H1 (cell line): ENCODE measurements around the gene TM9SF1. TPM values are rescaled to one million over a fixed set of nuclear protein-coding genes. Genes with fewer than 3 reads are reported as not detected.

Source experiments
- CTCF ChIA-PET: fragments of 300-600 bp; sonication (Branson Sonifier 250); formaldehyde crosslinking; loops from one replicate; lab custom pipeline; 2021; ENCODE audit not compliant: partially characterized antibody; lab: Charles Lee
- POLR2A ChIA-PET: fragments of 300-600 bp; sonication (Branson Sonifier 250); formaldehyde crosslinking; loops from one replicate; lab custom pipeline; 2021; ENCODE audit warnings: inconsistent platforms; ENCODE audit not compliant: partially characterized antibody; lab: Charles Lee
- DNase-seq, 2 experiments: peaks; one replicate each; pipeline versions ENCODE4 v3.0.0 to v3.0.0-alpha.2; 2010 to 2022; ENCODE audit warnings: low spot score in 2 of 2, low read depth in 1 of 2, mixed read lengths in 1 of 2
- FAIRE-seq: peaks from 2 replicates; lab custom pipeline; 2011; peaks lifted over from hg19 to GRCh38; lab: Jason Lieb, UNC
- H2AFZ ChIP-seq: 2 replicates; pipeline ENCODE4 v1.8.1; 2012; ENCODE audit warnings: low read length, inconsistent platforms
- H2AK5ac ChIP-seq: 2 replicates; pipeline ENCODE4 v1.6.1; 2013; ENCODE audit warnings: low read depth, low read length
- H2BK120ac ChIP-seq: replicated peaks from 2 replicates; pipeline ENCODE3; 2013; ENCODE audit warnings: low read depth, low read length, inconsistent platforms
- H2BK12ac ChIP-seq: 2 replicates; pipeline ENCODE4 v1.6.1; 2013; ENCODE audit warnings: low read depth, low read length
- H2BK15ac ChIP-seq: 2 replicates; pipeline ENCODE4 v1.6.1; 2013; ENCODE audit warnings: low read length
- H2BK20ac ChIP-seq: 2 replicates; pipeline ENCODE4 v1.6.1; 2013; ENCODE audit warnings: low read length
- H2BK5ac ChIP-seq: 2 replicates; pipeline ENCODE4 v1.6.1; 2013; ENCODE audit warnings: low read depth, low read length
- H3K14ac ChIP-seq: 2 replicates; pipeline ENCODE4 v1.6.1; 2013; ENCODE audit warnings: inconsistent platforms; ENCODE audit not compliant: insufficient read length
- H3K18ac ChIP-seq: 2 replicates; pipeline ENCODE4 v1.6.1; 2013; ENCODE audit warnings: low read length; ENCODE audit errors: extremely low read depth
- H3K23ac ChIP-seq: 2 replicates; pipeline ENCODE4 v1.6.1; 2013; ENCODE audit warnings: inconsistent platforms; ENCODE audit not compliant: insufficient read length
- H3K23me2 ChIP-seq: 2 replicates; pipeline ENCODE4 v1.6.1; 2013; ENCODE audit warnings: low read depth, low read length
- H3K27ac ChIP-seq: 2 replicates; pipeline ENCODE4 v1.6.1; 2011; ENCODE audit warnings: low read depth, low read length, inconsistent platforms
- H3K27me3 ChIP-seq, 4 experiments: replicated peaks in 1 of 4; 1 replicate in 1 of 4; 2 replicates in 3 of 4; pipeline versions ENCODE4 v1.6.1 to v1.8.1; 2011 to 2013; ENCODE audit warnings: low read length in 3 of 4, mild to moderate bottlenecking in 3 of 4, inconsistent platforms in 2 of 4, mixed read lengths in 2 of 4, moderate library complexity in 1 of 4; ENCODE audit not compliant: control insufficient read depth in 3 of 4, insufficient read depth in 3 of 4; ENCODE audit errors: extremely low read depth in 1 of 4
- H3K36me3 ChIP-seq, 4 experiments: 2 replicates each; pipeline versions ENCODE4 v1.6.1 to v1.8.1; 2011 to 2013; ENCODE audit warnings: mild to moderate bottlenecking in 4 of 4, low read length in 3 of 4, moderate library complexity in 2 of 4, control low read depth in 1 of 4, inconsistent platforms in 1 of 4; ENCODE audit not compliant: insufficient read depth in 4 of 4, control insufficient read depth in 2 of 4
- H3K4ac ChIP-seq: replicated peaks from 2 replicates; pipeline ENCODE3; 2013; ENCODE audit warnings: low read length, low read depth, mixed read lengths, inconsistent platforms; ENCODE audit not compliant: insufficient read length
- H3K4me1 ChIP-seq, 4 experiments: replicated peaks in 1 of 4; 1 replicate in 1 of 4; 2 replicates in 3 of 4; pipeline versions ENCODE4 v1.6.1 to v1.8.1; 2011 to 2013; ENCODE audit warnings: low read length in 3 of 4, inconsistent platforms in 2 of 4, mixed read lengths in 1 of 4; ENCODE audit not compliant: insufficient read depth in 4 of 4, control insufficient read depth in 3 of 4
- H3K4me2 ChIP-seq, 2 experiments: 2 replicates each; pipeline versions ENCODE4 v1.6.1 to v1.8.1; 2011 to 2013; ENCODE audit warnings: low read depth in 2 of 2, low read length in 2 of 2, control low read depth in 1 of 2, inconsistent platforms in 1 of 2, mild to moderate bottlenecking in 1 of 2; ENCODE audit not compliant: insufficient read depth in 1 of 2
- H3K4me3 ChIP-seq, 4 experiments: fragments of 200-600, 300-600 bp in 1 of 4; sonication (generic), shearing (Covaris generic), sonication (Bioruptor Twin) in 1 of 4; 2 replicates each; pipeline versions ENCODE4 v1.5.1 to v1.8.1; 2011 to 2016; ENCODE audit warnings: low read length in 4 of 4, low read depth in 3 of 4, control low read depth in 2 of 4, inconsistent platforms in 2 of 4, mild to moderate bottlenecking in 2 of 4, mixed read lengths in 1 of 4, moderate library complexity in 1 of 4; ENCODE audit not compliant: insufficient read depth in 2 of 4; ENCODE audit errors: extremely low read depth in 1 of 4
- H3K56ac ChIP-seq: replicated peaks from 2 replicates; pipeline ENCODE3; 2013; ENCODE audit warnings: low read depth, mild to moderate bottlenecking, mixed read lengths, low read length, inconsistent platforms; ENCODE audit not compliant: insufficient read length
- H3K79me1 ChIP-seq: 2 replicates; pipeline ENCODE4 v1.6.1; 2013; ENCODE audit warnings: low read depth, low read length, control low read depth
- H3K79me2 ChIP-seq, 2 experiments: 2 replicates each; pipeline versions ENCODE4 v1.6.1 to v1.8.1; 2012 to 2013; ENCODE audit warnings: low read length in 2 of 2, mild to moderate bottlenecking in 2 of 2, inconsistent platforms in 1 of 2; ENCODE audit not compliant: insufficient read depth in 2 of 2, control insufficient read depth in 1 of 2
- H3K9ac ChIP-seq, 4 experiments: replicated peaks in 1 of 4; 1 replicate in 1 of 4; 2 replicates in 3 of 4; pipeline versions ENCODE4 v1.6.1 to v1.8.1; 2011 to 2013; ENCODE audit warnings: low read depth in 3 of 4, low read length in 3 of 4, control low read depth in 2 of 4, mild to moderate bottlenecking in 2 of 4, moderate library complexity in 2 of 4, inconsistent platforms in 1 of 4; ENCODE audit errors: extremely low read depth in 1 of 4
- H3K9me3 ChIP-seq, 2 experiments: 2 replicates each; pipeline versions ENCODE4 v1.6.1 to v1.8.1; 2012 to 2013; ENCODE audit warnings: mild to moderate bottlenecking in 2 of 2, moderate library complexity in 2 of 2, control low read depth in 1 of 2, inconsistent platforms in 1 of 2, low read depth in 1 of 2, low read length in 1 of 2, mixed read lengths in 1 of 2; ENCODE audit not compliant: insufficient read depth in 2 of 2
- H4K20me1 ChIP-seq, 2 experiments: replicated peaks in 1 of 2; 2 replicates each; pipeline versions ENCODE3 to v1.8.1; 2011 to 2013; ENCODE audit warnings: inconsistent platforms in 2 of 2, low read length in 2 of 2, mild to moderate bottlenecking in 1 of 2; ENCODE audit not compliant: insufficient read depth in 2 of 2, control insufficient read depth in 1 of 2
- H4K5ac ChIP-seq: 2 replicates; pipeline ENCODE4 v1.6.1; 2013; ENCODE audit warnings: low read length, low read depth, mixed read lengths, inconsistent platforms; ENCODE audit not compliant: insufficient read length
- H4K8ac ChIP-seq: 2 replicates; pipeline ENCODE4 v1.8.0; 2013; ENCODE audit warnings: mild to moderate bottlenecking, moderate library complexity, low read length, inconsistent platforms; ENCODE audit not compliant: insufficient read depth; ENCODE audit errors: extremely low read depth
- H4K91ac ChIP-seq: replicated peaks from 2 replicates; pipeline ENCODE3; 2013; ENCODE audit warnings: low read length, mixed read lengths, inconsistent platforms; ENCODE audit not compliant: insufficient read length
- CBX5 ChIP-seq: fragments of 300-800, 300-1000 bp; sonication (generic); IDR thresholded peaks from 2 replicates; pipeline ENCODE4 v1.7.1; 2016; ENCODE audit warnings: antibody characterized with exemption, low read length, low read depth
- HDAC6 ChIP-seq: IDR thresholded peaks from one replicate; pipeline ENCODE4 v1.7.1; 2012; ENCODE audit warnings: low read depth, mild to moderate bottlenecking, inconsistent platforms, low read length, moderate library complexity
- KDM1A ChIP-seq: fragments of 200-600, 300-600 bp; sonication (generic); IDR thresholded peaks from 2 replicates; pipeline ENCODE4 v1.7.1; 2016; ENCODE audit warnings: mild to moderate bottlenecking, low read length, borderline replicate concordance
- POLR2A ChIP-seq, 2 experiments: IDR thresholded peaks; 1 replicate in 1 of 2; 2 replicates in 1 of 2; pipeline ENCODE4 v1.6.1; 2011; ENCODE audit warnings: low read depth in 2 of 2, low read length in 2 of 2, mild to moderate bottlenecking in 2 of 2; ENCODE audit errors: control extremely low read depth in 1 of 2
- POU5F1 ChIP-seq: IDR thresholded peaks from 2 replicates; pipeline ENCODE4 v1.6.1; 2011; ENCODE audit warnings: low read depth, mild to moderate bottlenecking, low read length, moderate library complexity
- RNF2 ChIP-seq: fragments of 200-900, 300-1000 bp; sonication (generic); IDR thresholded peaks from 2 replicates; pipeline ENCODE4 v1.7.1; 2016; ENCODE audit warnings: borderline replicate concordance, low read depth, mild to moderate bottlenecking, antibody characterized with exemption, low read length; ENCODE audit not compliant: poor library complexity, severe bottlenecking; ENCODE audit errors: missing control alignments
- SP1 ChIP-seq: IDR thresholded peaks from 2 replicates; pipeline ENCODE4 v1.6.1; 2011; ENCODE audit warnings: low read depth, low read length
- TAF7 ChIP-seq: optimal IDR thresholded peaks from 2 replicates; pipeline ENCODE3; 2011; ENCODE audit warnings: low read depth, mild to moderate bottlenecking, inconsistent platforms, low read length, moderate library complexity, borderline replicate concordance
- YY1 ChIP-seq: IDR thresholded peaks from 2 replicates; pipeline ENCODE4 v1.6.1; 2011; ENCODE audit warnings: low read depth, mild to moderate bottlenecking, low read length
- WGBS, 2 experiments: shearing (Covaris generic) in 1 of 2; methylation state at CpG; one replicate each; pipeline versions ENCODE4 v1.1.6 to v1.1.7; 2013 to 2015; ENCODE audit warnings: low lambda C conversion rate in 2 of 2, mixed read lengths in 2 of 2, inconsistent platforms in 1 of 2, low coverage in 1 of 2, missing lambda C conversion rate in 1 of 2; ENCODE audit not compliant: insufficient replicate concordance in 2 of 2, insufficient coverage in 1 of 2, insufficient read length in 1 of 2; ENCODE audit errors: extremely low coverage in 1 of 2, missing lambda C conversion rate in 1 of 2; 5-methylcytosine and 5-hydroxymethylcytosine counted together
- polyA plus RNA-seq, 7 experiments: library from polyadenylated mRNA; depleted of rRNA in 3 of 7; stranded (reverse) in 5 of 7; unstranded in 2 of 7; fragments of >200 nt in 5 of 7; fragments of 200-250 nt in 2 of 7; gene quantifications; 1 replicate in 5 of 7; 2 replicates in 1 of 7; 4 replicates in 1 of 7; pipeline versions ENCODE4 v1.2.1 to v1.2.3, GENCODE V29; 2011 to 2013; ENCODE audit warnings: missing spikeins in 2 of 7, mixed read lengths in 2 of 7
- total RNA-seq: library from RNA; stranded (reverse); fragmentation: NEBNext Ultra II Directional; extraction: Animal tissue kit (Norgen Biotek cat#: 25700); gene quantifications from 2 replicates; pipeline ENCODE4 v1.2.1, GENCODE V29; 2021
- TF ChIP-seq, protein P1 (sequence below): IDR thresholded peaks from 2 replicates; pipeline ENCODE4 v1.6.1; 2012; ENCODE audit warnings: inconsistent platforms

Gene TM9SF1
- total and polyA plus RNA-seq, 2 of the 8 experiments (the other 6 are each of a cell fraction or from before 2014, with no cell fraction given): 22.2 to 29.2 TPM

DNA sequence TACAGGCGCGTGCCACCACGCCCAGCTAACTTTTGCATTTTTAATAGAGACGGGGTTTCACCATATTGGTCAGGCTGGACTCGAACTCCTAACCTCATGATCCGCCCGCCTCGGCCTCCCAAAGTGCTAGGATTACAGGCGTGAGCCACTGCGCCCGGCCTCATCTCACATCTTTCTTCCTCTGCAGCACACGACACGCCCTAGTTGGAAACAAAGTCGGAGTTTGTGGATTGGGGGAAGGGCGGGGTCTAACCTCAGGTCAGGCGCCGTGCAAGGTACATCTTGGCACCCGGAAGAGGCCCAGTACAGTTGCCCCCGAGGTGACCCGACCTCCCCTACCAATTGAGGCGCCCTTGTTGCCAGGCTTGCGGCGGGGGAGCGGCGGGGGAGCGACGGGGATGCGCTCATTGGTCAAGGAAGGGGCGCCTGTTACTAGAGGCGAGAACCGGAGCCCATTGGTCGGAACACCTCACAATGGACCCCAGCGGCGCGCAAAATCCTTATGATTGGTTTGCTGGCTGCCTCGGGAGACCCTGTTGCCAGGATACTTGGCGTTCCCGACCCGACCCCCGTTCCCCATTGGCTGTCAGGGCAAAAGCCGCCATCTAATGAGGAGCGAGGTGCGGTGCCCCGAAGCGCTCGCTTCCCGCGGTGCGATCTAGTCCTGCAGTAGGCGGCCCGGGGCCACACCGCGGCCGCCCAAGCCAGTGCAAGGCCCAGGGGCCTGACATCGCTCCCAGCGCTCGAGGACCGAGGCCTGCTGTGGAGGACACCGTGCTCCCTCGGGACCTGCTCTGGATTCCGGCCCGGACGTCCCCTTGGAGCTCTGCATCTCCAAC is 23.6 kb downstream of the TM9SF1 start, which contains the start of gene REC8:
TSS of gene REC8 (plus strand) at position 659 of the 839 bp plus-strand sequence. CDS start 473 bp downstream, outside the sequence.
- POLR2A ChIA-PET: interaction anchor here (0.6 to 10.7 kb wide), 19 partner anchors 9 to 120 kb away, joined by 3 to 158 read pairs (median 5); partner anchors contain the start of genes CARMIL3, EMC9, IPO4 and IRF9
- TF ChIP-seq, protein P1, sequence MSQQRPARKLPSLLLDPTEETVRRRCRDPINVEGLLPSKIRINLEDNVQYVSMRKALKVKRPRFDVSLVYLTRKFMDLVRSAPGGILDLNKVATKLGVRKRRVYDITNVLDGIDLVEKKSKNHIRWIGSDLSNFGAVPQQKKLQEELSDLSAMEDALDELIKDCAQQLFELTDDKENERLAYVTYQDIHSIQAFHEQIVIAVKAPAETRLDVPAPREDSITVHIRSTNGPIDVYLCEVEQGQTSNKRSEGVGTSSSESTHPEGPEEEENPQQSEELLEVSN: peak; percentile 73
- TF ChIP-seq POU5F1 (no peak), SP1 (peak; percentile 79), TAF7 (peak; percentile 41), RNF2 (no peak), YY1 (peak; percentile 24; the same call in 1 of the 2 replicates), CBX5 (no peak), POLR2A (IDR thresholded peaks at IDR 0.05; ENCODE audit: control extremely low read depth in 1 of 2, low read depth in 2 of 2, low read length in 2 of 2) (peak in 1 of 2 experiments; percentile 44; a peak in 1 of 3 replicates), HDAC6 (no peak), KDM1A (peak; percentile 84; the same call in 1 of the 2 replicates)

More for the DNA sequence above, 23.6 kb downstream of the TM9SF1 start, which contains the start of gene REC8:
- H3K79me2 ChIP-seq: no peaks in the 10 kb centered on the region
- peak within 1 kb of the TSS; percentile 62 to 77 (median 71) for H3K4me3 ChIP-seq
- FAIRE-seq (peak; percentile 42), DNase-seq (peak; percentile 97)
- CTCF ChIA-PET: interaction anchor here (0.6 to 1.5 kb wide), 5 partner anchors 9 to 128 kb away, joined by 3 to 6 read pairs (median 4); partner anchors contain the start of gene IRF9
- peak within 1 kb of the TSS; percentile 55; the same call in 1 of the 2 replicates for H2BK12ac ChIP-seq
- H3K9me3 ChIP-seq: no peaks in the 10 kb centered on the region
- H2BK15ac ChIP-seq: 0 out of 2 replicates have a peak within 1 kb of the TSS, but pooled peaks have one; percentile 46
- peak within 1 kb of the TSS; percentile 83 for H3K18ac ChIP-seq
- peaks cover 0 to under 1% (median 0%) of the 10 kb centered on the region in 4 experiments; a peak in 2 of 8 replicates for H3K36me3 ChIP-seq
- peak within 1 kb of the TSS; percentile 37 to 65 (median 54); a peak in 6 of 7 replicates for H3K9ac ChIP-seq
- no peak within 1 kb of the TSS for H3K56ac ChIP-seq
- peak within 1 kb of the TSS; percentile 60; the same call in 1 of the 2 replicates for H2BK5ac ChIP-seq
- 13% methylated on average over 60 of the region's 63 CpGs; no CpG with 5 or more reads in 1 of the 2 experiments for WGBS, 2 experiments
- H3K27ac ChIP-seq: no peak within 1 kb of the TSS
- no peak within 1 kb of the TSS for H3K14ac ChIP-seq
- peaks cover 5% of the 10 kb centered on the region; the same call in 1 of the 2 replicates for H3K23me2 ChIP-seq
- H2BK120ac ChIP-seq: no peak within 1 kb of the TSS
- no peaks in the 10 kb centered on the region for H3K79me1 ChIP-seq
- peak within 1 kb of the TSS; percentile 47; the same call in 1 of the 2 replicates for H2AFZ ChIP-seq
- H3K4me1 ChIP-seq: peaks cover 0 to 9% (median 7%) of the 10 kb centered on the region in 4 experiments; a peak in 4 of 7 replicates
- no peaks in the 10 kb centered on the region for H3K27me3 ChIP-seq
- no peak within 1 kb of the TSS for H3K23ac ChIP-seq
- H3K4me2 ChIP-seq: peak within 1 kb of the TSS; percentile 75 to 96
- no peaks in the 10 kb centered on the region for H4K20me1 ChIP-seq
- H4K91ac ChIP-seq: no peak within 1 kb of the TSS
- no peak within 1 kb of the TSS for H2BK20ac ChIP-seq
- peak within 1 kb of the TSS; percentile 59; the same call in 1 of the 2 replicates for H4K8ac ChIP-seq
- H2AK5ac ChIP-seq: no peak within 1 kb of the TSS
- H3K4ac ChIP-seq: no peak within 1 kb of the TSS
- H4K5ac ChIP-seq: peak within 1 kb of the TSS; percentile 23
